GM23338 (cell line): Measurements from ENCODE around the gene SYNPO2L.

ENCODE experiments used
- POLR2AphosphoS5 ChIP-seq: IDR thresholded peaks from 2 replicates; pipeline ENCODE4 v1.6.1; 2016; ENCODE audit warnings: antibody characterized with exemption, low read depth
- TF ChIP-seq, protein P1 (sequence below), 2 experiments: fragments of 200-600 bp in 1 of 2; sonication (generic) in 1 of 2; conservative IDR thresholded peaks; 2 replicates each; pipeline versions ENCODE4 v1.5.1 to v1.6.1; 2016 to 2017; ENCODE audit warnings: antibody characterized with exemption in 2 of 2, low read depth in 2 of 2, mild to moderate bottlenecking in 2 of 2, moderate library complexity in 1 of 2
- TF ChIP-seq, protein P2 (sequence below): IDR thresholded peaks from one replicate; pipeline ENCODE4 v1.6.1; 2018; ENCODE audit warnings: antibody characterized with exemption; ENCODE audit not compliant: unreplicated experiment
- TF ChIP-seq, protein P3 (sequence below): IDR thresholded peaks from 2 replicates; pipeline ENCODE4 v1.6.1; 2016; ENCODE audit warnings: antibody characterized with exemption

DNA sequence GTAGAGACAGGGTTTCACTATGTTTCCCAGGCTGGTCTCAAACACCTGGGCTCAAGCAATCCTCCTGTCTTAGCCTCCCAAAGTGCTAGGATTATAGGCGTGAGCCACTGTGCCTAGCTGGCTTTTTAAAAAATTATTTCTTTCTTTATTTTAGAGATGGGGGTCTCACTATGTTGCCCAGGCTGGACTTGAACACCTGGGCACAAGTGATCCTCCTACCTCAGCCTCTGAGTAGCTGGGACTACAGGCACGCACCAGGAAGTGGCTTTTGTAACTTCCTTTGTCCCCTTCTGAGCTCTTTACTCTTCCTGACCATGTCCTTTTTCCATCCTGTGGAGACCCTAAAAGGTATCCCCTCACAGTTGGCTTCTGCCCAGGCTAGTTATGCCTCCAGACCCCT, 12.5 kb downstream of the SYNPO2L start:
- TF ChIP-seq, protein P1, sequence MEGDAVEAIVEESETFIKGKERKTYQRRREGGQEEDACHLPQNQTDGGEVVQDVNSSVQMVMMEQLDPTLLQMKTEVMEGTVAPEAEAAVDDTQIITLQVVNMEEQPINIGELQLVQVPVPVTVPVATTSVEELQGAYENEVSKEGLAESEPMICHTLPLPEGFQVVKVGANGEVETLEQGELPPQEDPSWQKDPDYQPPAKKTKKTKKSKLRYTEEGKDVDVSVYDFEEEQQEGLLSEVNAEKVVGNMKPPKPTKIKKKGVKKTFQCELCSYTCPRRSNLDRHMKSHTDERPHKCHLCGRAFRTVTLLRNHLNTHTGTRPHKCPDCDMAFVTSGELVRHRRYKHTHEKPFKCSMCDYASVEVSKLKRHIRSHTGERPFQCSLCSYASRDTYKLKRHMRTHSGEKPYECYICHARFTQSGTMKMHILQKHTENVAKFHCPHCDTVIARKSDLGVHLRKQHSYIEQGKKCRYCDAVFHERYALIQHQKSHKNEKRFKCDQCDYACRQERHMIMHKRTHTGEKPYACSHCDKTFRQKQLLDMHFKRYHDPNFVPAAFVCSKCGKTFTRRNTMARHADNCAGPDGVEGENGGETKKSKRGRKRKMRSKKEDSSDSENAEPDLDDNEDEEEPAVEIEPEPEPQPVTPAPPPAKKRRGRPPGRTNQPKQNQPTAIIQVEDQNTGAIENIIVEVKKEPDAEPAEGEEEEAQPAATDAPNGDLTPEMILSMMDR (conservative IDR thresholded peaks at IDR 0.05; ENCODE audit: low read depth in 2 of 2) = no peak
- no peak for TF ChIP-seq POLR2AphosphoS5
- TF ChIP-seq, protein P2, sequence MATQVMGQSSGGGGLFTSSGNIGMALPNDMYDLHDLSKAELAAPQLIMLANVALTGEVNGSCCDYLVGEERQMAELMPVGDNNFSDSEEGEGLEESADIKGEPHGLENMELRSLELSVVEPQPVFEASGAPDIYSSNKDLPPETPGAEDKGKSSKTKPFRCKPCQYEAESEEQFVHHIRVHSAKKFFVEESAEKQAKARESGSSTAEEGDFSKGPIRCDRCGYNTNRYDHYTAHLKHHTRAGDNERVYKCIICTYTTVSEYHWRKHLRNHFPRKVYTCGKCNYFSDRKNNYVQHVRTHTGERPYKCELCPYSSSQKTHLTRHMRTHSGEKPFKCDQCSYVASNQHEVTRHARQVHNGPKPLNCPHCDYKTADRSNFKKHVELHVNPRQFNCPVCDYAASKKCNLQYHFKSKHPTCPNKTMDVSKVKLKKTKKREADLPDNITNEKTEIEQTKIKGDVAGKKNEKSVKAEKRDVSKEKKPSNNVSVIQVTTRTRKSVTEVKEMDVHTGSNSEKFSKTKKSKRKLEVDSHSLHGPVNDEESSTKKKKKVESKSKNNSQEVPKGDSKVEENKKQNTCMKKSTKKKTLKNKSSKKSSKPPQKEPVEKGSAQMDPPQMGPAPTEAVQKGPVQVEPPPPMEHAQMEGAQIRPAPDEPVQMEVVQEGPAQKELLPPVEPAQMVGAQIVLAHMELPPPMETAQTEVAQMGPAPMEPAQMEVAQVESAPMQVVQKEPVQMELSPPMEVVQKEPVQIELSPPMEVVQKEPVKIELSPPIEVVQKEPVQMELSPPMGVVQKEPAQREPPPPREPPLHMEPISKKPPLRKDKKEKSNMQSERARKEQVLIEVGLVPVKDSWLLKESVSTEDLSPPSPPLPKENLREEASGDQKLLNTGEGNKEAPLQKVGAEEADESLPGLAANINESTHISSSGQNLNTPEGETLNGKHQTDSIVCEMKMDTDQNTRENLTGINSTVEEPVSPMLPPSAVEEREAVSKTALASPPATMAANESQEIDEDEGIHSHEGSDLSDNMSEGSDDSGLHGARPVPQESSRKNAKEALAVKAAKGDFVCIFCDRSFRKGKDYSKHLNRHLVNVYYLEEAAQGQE = no peak
- TF ChIP-seq, protein P3, sequence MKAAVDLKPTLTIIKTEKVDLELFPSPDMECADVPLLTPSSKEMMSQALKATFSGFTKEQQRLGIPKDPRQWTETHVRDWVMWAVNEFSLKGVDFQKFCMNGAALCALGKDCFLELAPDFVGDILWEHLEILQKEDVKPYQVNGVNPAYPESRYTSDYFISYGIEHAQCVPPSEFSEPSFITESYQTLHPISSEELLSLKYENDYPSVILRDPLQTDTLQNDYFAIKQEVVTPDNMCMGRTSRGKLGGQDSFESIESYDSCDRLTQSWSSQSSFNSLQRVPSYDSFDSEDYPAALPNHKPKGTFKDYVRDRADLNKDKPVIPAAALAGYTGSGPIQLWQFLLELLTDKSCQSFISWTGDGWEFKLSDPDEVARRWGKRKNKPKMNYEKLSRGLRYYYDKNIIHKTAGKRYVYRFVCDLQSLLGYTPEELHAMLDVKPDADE = no peak
